ENCODE data around the gene SSH2. TPM values are rescaled to one million over a fixed set of nuclear protein-coding genes. Genes with fewer than 3 reads are reported as not detected.

Gene SSH2
- total RNA-seq, 1 donor from 2014 or later = 12.2 TPM

GRCh38 chr17:29591737-29592608 is 338.1 kb downstream of the SSH2 start:
- no peaks in the 10 kb centered on the region for H3K27me3 ChIP-seq
- no peak overlapping the region for H3K9ac ChIP-seq
- H3K27ac ChIP-seq = no peak overlapping the region
- no peak for TF ChIP-seq EZH2 (IDR thresholded peaks at IDR 0.05)
- peak; percentile 92 for TF ChIP-seq CTCF (IDR thresholded peaks at IDR 0.05)
- DNase-seq (ENCODE audit: low spot score) = peak; percentile 96
- no peaks in the 10 kb centered on the region for H3K9me3 ChIP-seq (ENCODE audit: low read depth)
- peak overlapping the region; percentile 72 for H3K27ac Mint-ChIP-seq
- H2AFZ ChIP-seq (replicated peaks) = peak overlapping the region; percentile 95
- peak overlapping the region; percentile 93 for H3K4me3 Mint-ChIP-seq
- peak overlapping the region; percentile 77 for H3K4me2 ChIP-seq
- H3K79me2 ChIP-seq (ENCODE audit: low read depth) = peaks cover 32% of the 10 kb centered on the region
- peaks cover 52% of the 10 kb centered on the region for H4K20me1 ChIP-seq (ENCODE audit: low read depth)
- H3K4me3 ChIP-seq = peak overlapping the region; percentile 57
- H3K9me3 Mint-ChIP-seq = no peaks in the 10 kb centered on the region
- no peaks in the 10 kb centered on the region for H3K36me3 ChIP-seq
- peaks cover 62% of the 10 kb centered on the region for H3K4me1 ChIP-seq
- peaks cover 11% of the 10 kb centered on the region for H3K27me3 Mint-ChIP-seq (ENCODE audit: insufficient read depth, low read depth)
- H3K4me1 Mint-ChIP-seq = peaks cover 56% of the 10 kb centered on the region
- H3K36me3 Mint-ChIP-seq = no peaks in the 10 kb centered on the region
- H3F3A ChIP-seq (ENCODE audit: low read depth) = peaks cover 39% of the 10 kb centered on the region

GRCh38 chr17:29591146-29591736 is 338.8 kb downstream of the SSH2 start:
- Histone ChIP-seq H3K4me1 (peaks cover 57% of the 10 kb centered on the region), H4K20me1 (ENCODE audit: low read depth) (peaks cover 53% of the 10 kb centered on the region)

GRCh38 chr17:29590411-29591145 is 339.4 kb downstream of the SSH2 start:
- peaks cover 44% of the 10 kb centered on the region for H3K79me2 ChIP-seq (ENCODE audit: low read depth)
- Mint-ChIP-seq H3K27me3 (ENCODE audit: insufficient read depth, low read depth) (peaks cover 9% of the 10 kb centered on the region), H3K4me1 (peaks cover 49% of the 10 kb centered on the region), H3K9me3 (no peaks in the 10 kb centered on the region), H3K27ac (no peak overlapping the region), H3K36me3 (no peaks in the 10 kb centered on the region), H3K4me3 (peak overlapping the region; percentile 93)
- no peaks in the 10 kb centered on the region for H3K36me3 ChIP-seq
- H3F3A ChIP-seq (ENCODE audit: low read depth) = peaks cover 36% of the 10 kb centered on the region
- no peaks in the 10 kb centered on the region for H3K9me3 ChIP-seq (ENCODE audit: low read depth)
- peak overlapping the region; percentile 77 for H3K4me2 ChIP-seq
- H3K27me3 ChIP-seq = no peaks in the 10 kb centered on the region
- peak overlapping the region; percentile 57 for H3K4me3 ChIP-seq
- H3K4me1 ChIP-seq = peaks cover 57% of the 10 kb centered on the region
- H3K27ac ChIP-seq = no peak overlapping the region
- H4K20me1 ChIP-seq (ENCODE audit: low read depth) = peaks cover 53% of the 10 kb centered on the region
- H2AFZ ChIP-seq (replicated peaks) = peak overlapping the region; percentile 95
- no peak for DNase-seq (ENCODE audit: low spot score)
- H3K9ac ChIP-seq = no peak overlapping the region
- TF ChIP-seq CTCF (IDR thresholded peaks at IDR 0.05) (no peak), EZH2phosphoT487 (IDR thresholded peaks at IDR 0.05) (no peak), EZH2 (IDR thresholded peaks at IDR 0.05) (no peak)

More at GRCh38 chr17:29591146-29591736, 338.8 kb downstream of the SSH2 start:
- no peaks in the 10 kb centered on the region for H3K9me3 Mint-ChIP-seq
- H3K4me3 ChIP-seq = peak overlapping the region; percentile 57
- peak; percentile 76 for DNase-seq (ENCODE audit: low spot score)
- H3K4me3 Mint-ChIP-seq = peak overlapping the region; percentile 93
- H3K36me3 ChIP-seq = no peaks in the 10 kb centered on the region
- H3K4me2 ChIP-seq = peak overlapping the region; percentile 77
- H3K9ac ChIP-seq = no peak overlapping the region
- no peaks in the 10 kb centered on the region for H3K27me3 ChIP-seq
- TF ChIP-seq EZH2phosphoT487 (IDR thresholded peaks at IDR 0.05) = no peak
- H3K27ac Mint-ChIP-seq = peak overlapping the region; percentile 79
- H3K79me2 ChIP-seq (ENCODE audit: low read depth) = peaks cover 37% of the 10 kb centered on the region
- H2AFZ ChIP-seq (replicated peaks) = peak overlapping the region; percentile 95
- peaks cover 10% of the 10 kb centered on the region for H3K27me3 Mint-ChIP-seq (ENCODE audit: insufficient read depth, low read depth)
- peaks cover 50% of the 10 kb centered on the region for H3K4me1 Mint-ChIP-seq
- no peaks in the 10 kb centered on the region for H3K9me3 ChIP-seq (ENCODE audit: low read depth)
- H3K27ac ChIP-seq = no peak overlapping the region
- H3F3A ChIP-seq (ENCODE audit: low read depth) = peaks cover 36% of the 10 kb centered on the region
- no peaks in the 10 kb centered on the region for H3K36me3 Mint-ChIP-seq

Measured in neural progenitor cell (in vitro differentiated cells).